Stimulated activated memory B cell treated with anti-CD40 and anti-IgM and Interleukin-4, amounts not matched to agents 10 μg/mL and 1 μg/mL and 100 μg/mL, for 72 hours (primary cell): ENCODE data around the gene SCN4A.
A peak's percentile ranks its signal among the peaks of the same experiment; 100 is the strongest.

Source experiments
- ATAC-seq: fragments of 150-1000 bp; cut with Tn5 transposase; 2 replicates; pipeline ENCODE4 v1.10.0; 2021
- H3K27ac Mint-ChIP-seq: one replicate; pipeline ENCODE4 v1.8.0; 2022; ENCODE audit warnings: mild to moderate bottlenecking, mixed read lengths
- H3K27me3 Mint-ChIP-seq: one replicate; pipeline ENCODE4 v1.8.0; 2022; ENCODE audit warnings: mixed read lengths
- H3K36me3 Mint-ChIP-seq: one replicate; pipeline ENCODE4 v1.8.0; 2022; ENCODE audit warnings: mixed read lengths
- H3K4me1 Mint-ChIP-seq: one replicate; pipeline ENCODE4 v1.8.0; 2022; ENCODE audit warnings: mixed read lengths
- H3K4me3 Mint-ChIP-seq: one replicate; pipeline ENCODE4 v1.8.0; 2022; ENCODE audit warnings: mild to moderate bottlenecking, moderate library complexity, mixed read lengths
- H3K9me3 Mint-ChIP-seq: one replicate; pipeline ENCODE4 v1.8.0; 2022; ENCODE audit warnings: mixed read lengths

The SCN4A gene

DNA sequence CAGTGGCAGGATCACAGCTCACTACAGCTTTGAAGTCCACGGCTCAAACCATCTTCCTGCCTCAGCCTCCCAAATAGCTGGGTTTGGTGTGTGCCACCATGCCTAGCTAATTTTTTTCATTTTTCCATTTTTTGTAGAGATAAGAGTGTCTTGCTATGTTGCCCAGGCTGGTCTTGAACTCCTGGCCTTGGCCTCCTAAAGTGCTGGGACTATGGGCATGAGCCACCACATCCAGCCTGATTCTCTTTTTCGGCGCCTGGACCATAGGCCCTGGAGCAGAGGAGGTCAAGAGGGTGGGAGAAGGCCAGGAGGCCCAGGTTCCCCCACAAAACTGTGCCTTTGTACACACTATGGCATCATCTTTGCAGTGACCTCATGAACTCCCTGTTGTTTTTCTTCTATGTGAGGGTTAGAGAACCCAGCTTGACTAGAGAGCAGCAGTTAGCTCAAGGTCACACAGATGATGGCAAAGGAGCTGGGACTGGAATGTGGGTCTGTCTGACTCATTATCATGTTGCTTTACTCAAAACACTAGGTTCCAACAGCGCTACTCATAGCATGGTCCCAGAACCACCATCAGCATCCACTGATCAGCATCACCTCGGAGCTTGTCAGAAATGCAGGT is 16.3 kb downstream of the SCN4A start:
- Mint-ChIP-seq H3K27me3 (no peaks in the 10 kb centered on the region), H3K27ac (peak overlapping the region; percentile 88), H3K9me3 (no peaks in the 10 kb centered on the region), H3K36me3 (no peaks in the 10 kb centered on the region), H3K4me1 (peaks cover 36% of the 10 kb centered on the region), H3K4me3 (no peak overlapping the region)
- ATAC-seq: no peak

DNA sequence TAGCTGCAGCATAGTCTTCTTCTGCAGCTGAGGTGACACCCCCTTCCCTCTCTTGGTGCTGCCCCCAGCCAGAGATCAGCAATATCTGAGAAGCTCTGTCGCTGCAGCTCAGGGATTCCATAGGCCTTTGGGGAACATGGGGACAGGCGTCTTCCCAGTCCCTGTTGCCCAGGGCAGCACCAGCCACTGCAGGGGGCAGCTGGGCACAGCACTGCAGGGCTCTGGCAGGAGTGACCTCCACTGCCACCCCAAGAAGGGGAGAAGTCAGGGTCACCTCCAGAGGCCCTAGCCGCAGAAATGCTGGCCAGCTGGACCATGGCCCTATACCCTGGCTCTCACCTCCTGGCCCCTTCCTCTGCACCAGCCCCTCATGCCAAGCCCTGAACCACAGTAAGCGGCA is 16.9 kb downstream of the SCN4A start:
- H3K27ac Mint-ChIP-seq: peak overlapping the region; percentile 88
- H3K9me3 Mint-ChIP-seq: no peaks in the 10 kb centered on the region
- no peak for ATAC-seq
- no peak overlapping the region for H3K4me3 Mint-ChIP-seq
- H3K4me1 Mint-ChIP-seq: peaks cover 35% of the 10 kb centered on the region
- no peaks in the 10 kb centered on the region for H3K27me3 Mint-ChIP-seq
- H3K36me3 Mint-ChIP-seq: no peaks in the 10 kb centered on the region

DNA sequence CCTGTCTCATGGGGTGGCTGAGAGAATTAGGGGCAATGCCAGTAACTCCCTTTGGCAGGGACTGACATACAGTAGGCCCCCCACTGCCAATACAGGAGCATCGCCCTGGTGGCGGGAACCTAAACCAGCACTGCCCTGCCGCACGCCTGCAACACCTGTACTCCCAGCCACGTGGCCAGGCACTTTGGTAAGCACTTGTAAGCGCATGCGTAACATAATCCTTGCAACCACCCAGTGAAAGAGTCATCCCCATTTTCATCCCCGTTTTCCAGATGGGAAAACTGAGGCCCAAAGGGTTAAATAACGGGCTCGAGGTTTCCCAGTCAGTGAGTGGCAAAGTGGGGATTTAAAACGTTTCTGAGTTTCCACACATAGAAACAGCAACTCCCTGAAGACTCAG is 17.5 kb downstream of the SCN4A start:
- Mint-ChIP-seq H3K9me3 (no peaks in the 10 kb centered on the region), H3K36me3 (no peaks in the 10 kb centered on the region), H3K4me1 (peaks cover 36% of the 10 kb centered on the region), H3K27me3 (no peaks in the 10 kb centered on the region), H3K27ac (peak overlapping the region; percentile 88), H3K4me3 (no peak overlapping the region)
- no peak for ATAC-seq

- Mint-ChIP-seq H3K27ac (peak overlapping the region; percentile 88), H3K9me3 (no peaks in the 10 kb centered on the region), H3K4me1 (peaks cover 39% of the 10 kb centered on the region), H3K36me3 (no peaks in the 10 kb centered on the region), H3K4me3 (peak overlapping the region; percentile 68), H3K27me3 (no peaks in the 10 kb centered on the region)
- ATAC-seq: peak; percentile 84
Observed at GRCh38 chr17:63954402-63955063, 18.2 kb downstream of the SCN4A start.

- no peak for ATAC-seq
- Mint-ChIP-seq H3K27me3 (no peaks in the 10 kb centered on the region), H3K27ac (peak overlapping the region; percentile 30), H3K9me3 (no peaks in the 10 kb centered on the region), H3K4me3 (no peak overlapping the region), H3K36me3 (no peaks in the 10 kb centered on the region), H3K4me1 (peaks cover 59% of the 10 kb centered on the region)
Observed at GRCh38 chr17:63950940-63951907, 21.5 kb downstream of the SCN4A start.

- ATAC-seq: no peak
- Mint-ChIP-seq H3K9me3 (no peaks in the 10 kb centered on the region), H3K27ac (peak overlapping the region; percentile 42), H3K27me3 (no peaks in the 10 kb centered on the region), H3K4me3 (no peak overlapping the region), H3K36me3 (no peaks in the 10 kb centered on the region), H3K4me1 (peaks cover 70% of the 10 kb centered on the region)
Observed at GRCh38 chr17:63949576-63950250, 23.0 kb downstream of the SCN4A start.

DNA sequence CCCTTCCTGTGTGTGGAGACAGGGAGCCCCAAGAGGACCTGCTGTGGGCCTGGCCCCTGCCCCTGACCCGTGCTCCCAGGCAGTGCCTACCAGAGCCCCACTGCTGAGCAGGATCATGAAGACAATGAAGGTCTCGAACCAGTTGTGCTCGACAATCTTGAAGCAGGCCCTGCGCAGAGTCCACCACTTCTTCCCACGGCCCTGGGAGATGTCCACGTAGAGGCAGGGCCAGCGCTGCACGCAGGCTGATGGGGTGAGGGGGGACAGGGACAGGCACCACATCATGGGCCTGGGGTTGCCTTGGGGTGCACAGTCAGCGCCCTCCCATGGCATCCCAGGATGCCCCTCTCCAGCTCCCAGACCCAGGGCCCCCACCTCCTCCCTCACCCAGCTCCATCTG is 24.2 kb downstream of the SCN4A start:
- Mint-ChIP-seq H3K4me1 (peaks cover 70% of the 10 kb centered on the region), H3K9me3 (no peaks in the 10 kb centered on the region), H3K27me3 (no peaks in the 10 kb centered on the region), H3K27ac (peak overlapping the region; percentile 12), H3K36me3 (no peaks in the 10 kb centered on the region), H3K4me3 (no peak overlapping the region)
- no peak for ATAC-seq

DNA sequence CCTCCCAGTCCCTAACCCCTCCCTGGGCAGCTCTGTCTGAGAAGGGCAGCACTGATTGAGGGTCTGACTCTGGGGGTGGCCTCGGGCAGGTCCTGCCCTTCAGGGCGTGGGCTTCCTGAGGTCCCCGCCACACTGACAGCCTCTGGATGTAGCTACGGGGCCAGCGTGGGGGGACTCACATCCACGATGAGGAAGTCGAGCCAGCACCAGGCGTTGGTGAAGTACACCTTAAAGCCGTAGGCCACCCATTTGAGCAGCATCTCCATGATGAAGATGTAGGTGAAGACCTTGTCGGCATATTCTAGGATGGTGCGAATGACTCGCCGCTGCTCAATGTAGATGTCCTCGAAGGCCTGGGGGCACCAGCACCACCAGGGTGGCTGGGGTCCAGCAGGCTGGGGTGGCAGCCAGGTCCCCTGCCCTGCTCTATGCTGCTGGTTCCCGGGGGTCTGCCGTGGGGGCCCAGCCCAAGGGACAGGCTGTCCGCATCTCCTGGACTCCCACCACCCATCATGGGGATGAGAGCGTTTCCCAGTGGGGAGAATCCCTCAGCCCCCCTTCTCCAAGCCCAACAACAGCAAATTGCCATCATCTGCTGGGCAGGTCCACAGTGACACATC is 24.9 kb downstream of the SCN4A start:
- H3K27ac Mint-ChIP-seq: peak overlapping the region; percentile 94
- H3K4me1 Mint-ChIP-seq: peaks cover 70% of the 10 kb centered on the region
- no peaks in the 10 kb centered on the region for H3K9me3 Mint-ChIP-seq
- no peaks in the 10 kb centered on the region for H3K27me3 Mint-ChIP-seq
- H3K4me3 Mint-ChIP-seq: no peak overlapping the region
- ATAC-seq: no peak
- peaks cover 2% of the 10 kb centered on the region for H3K36me3 Mint-ChIP-seq

DNA sequence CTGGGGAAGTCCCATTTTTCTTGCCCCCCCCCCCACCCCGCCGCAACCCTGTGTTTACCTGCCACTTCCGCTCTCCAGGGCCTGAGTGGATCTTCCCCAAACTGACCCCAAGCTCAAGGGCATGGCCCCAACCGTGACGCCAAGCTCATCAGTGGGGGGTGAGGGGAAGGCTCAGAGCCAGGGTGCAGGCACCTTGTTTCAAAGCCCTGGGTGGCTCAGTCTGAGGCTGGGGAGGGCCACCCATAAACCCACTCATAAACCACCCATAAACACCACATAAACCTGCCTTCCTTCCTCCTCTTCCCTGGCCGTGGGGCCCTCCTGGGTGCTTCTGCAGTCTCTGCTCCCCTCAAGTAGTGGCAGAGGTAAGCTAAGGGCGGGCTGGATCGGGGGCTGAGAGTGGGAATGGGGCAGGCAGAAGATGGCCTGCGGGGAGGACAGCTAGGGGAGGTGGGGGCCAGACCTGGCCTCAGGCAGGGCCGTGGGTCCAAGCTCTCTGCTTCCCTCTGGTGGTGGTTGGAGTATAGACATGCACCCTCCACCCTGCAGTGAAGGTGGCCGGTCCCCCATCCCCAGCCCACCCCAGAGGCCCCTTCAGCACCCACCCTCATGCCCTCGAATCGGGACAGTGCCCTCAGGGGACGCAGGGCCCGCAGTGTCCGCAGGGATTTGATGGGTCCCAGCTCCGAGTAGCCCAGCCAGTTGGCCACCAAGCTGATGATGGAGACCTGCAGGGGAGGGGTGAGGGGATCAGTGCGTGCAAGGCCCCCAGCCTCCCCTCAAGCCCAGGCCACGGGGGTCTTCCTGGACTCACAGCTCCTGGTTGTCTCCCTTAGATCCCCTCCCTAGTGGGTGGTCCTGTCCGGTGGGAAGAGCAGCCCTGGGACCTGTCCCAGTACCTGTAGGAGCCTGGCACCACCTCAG is 26.0 kb downstream of the SCN4A start:
- Mint-ChIP-seq H3K27me3 (no peaks in the 10 kb centered on the region), H3K4me1 (peaks cover 73% of the 10 kb centered on the region), H3K36me3 (peaks cover 10% of the 10 kb centered on the region), H3K27ac (peak overlapping the region; percentile 94), H3K4me3 (peak overlapping the region; percentile 88), H3K9me3 (no peaks in the 10 kb centered on the region)
- ATAC-seq: peak; percentile 88

DNA sequence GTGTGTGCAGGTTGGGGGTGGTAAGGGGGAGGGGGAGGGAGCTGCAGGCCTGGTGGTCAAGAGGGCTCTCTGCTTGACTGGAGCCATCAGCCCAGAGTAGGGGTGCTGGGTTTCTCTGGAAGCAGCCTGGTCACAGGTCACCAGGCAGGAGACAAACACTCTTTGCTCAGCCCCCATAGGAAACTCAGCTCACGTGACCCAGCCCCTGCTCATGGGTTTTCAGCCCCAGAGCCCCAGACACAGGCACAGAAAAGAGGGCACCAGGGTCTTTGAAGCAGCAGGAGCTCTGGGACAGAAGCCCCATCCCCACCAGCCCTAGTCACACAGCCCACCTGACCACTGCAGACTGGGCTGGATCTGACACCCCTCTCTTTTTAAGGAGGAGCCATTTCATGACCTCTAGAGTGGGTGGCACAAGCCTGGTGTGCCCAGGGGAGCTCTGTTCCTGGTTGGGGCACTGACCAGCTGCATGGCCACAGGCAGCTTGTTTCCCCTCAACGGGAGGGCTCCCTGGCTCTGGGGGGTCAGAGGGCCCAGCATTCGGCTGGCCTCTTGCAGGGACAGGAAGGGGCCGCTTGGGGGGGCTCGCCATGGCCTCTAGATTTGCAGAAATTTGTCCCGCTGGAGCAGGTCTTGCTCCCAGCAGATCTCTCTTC is 26.8 kb downstream of the SCN4A start:
- Mint-ChIP-seq H3K27ac (peak overlapping the region; percentile 94), H3K27me3 (no peaks in the 10 kb centered on the region), H3K4me1 (peaks cover 72% of the 10 kb centered on the region)

DNA sequence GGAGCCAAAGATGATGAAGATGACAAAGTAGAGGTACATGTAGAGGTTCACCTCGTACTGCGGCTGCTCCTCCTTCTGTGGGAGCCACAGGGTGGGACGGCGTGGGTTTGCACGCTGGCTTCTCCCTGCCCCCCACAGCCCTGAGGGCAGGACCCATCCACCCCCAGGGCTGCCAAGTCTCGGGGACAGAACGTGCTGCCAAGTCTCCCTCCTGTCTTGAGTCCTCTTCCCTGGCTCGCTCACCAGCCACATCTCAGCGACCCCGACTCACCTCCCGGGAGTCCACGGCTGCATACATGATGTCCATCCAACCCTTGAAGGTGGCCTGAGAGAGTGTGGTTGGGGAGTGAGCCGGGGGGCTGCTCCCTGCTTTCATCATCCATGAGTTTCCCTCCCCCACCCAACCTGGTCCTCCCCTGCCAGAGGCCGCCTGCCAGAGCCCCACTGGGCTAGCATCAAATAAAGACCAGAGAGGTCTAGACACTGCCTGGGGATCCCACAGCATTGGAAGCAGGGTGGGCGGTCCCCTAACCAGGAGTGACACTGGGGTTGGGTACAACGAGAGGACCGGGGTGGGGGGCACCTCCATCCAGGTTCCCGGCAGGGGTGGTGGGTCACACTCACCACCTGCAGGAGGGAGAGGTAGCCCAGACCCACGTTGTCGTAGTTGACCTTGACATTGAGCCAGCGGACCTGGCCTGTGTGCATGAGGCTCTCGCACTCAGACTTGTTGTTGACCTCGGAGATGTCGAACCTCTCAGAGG is 27.8 kb downstream of the SCN4A start:
- H3K4me3 Mint-ChIP-seq: peak overlapping the region; percentile 88
- no peaks in the 10 kb centered on the region for H3K9me3 Mint-ChIP-seq
- H3K27me3 Mint-ChIP-seq: no peaks in the 10 kb centered on the region
- H3K36me3 Mint-ChIP-seq: peaks cover 15% of the 10 kb centered on the region
- peaks cover 72% of the 10 kb centered on the region for H3K4me1 Mint-ChIP-seq
- peak overlapping the region; percentile 94 for H3K27ac Mint-ChIP-seq
- ATAC-seq: no peak

More for the DNA sequence above, 26.8 kb downstream of the SCN4A start:
- Mint-ChIP-seq H3K9me3 (no peaks in the 10 kb centered on the region), H3K4me3 (peak overlapping the region; percentile 88), H3K36me3 (peaks cover 15% of the 10 kb centered on the region)
- peak; percentile 81 for ATAC-seq

GRCh38 chr17:63943745-63944144 is 29.0 kb downstream of the SCN4A start:
- H3K4me3 Mint-ChIP-seq: no peak overlapping the region
- H3K27ac Mint-ChIP-seq: peak overlapping the region; percentile 94
- H3K36me3 Mint-ChIP-seq: peaks cover 15% of the 10 kb centered on the region
- H3K9me3 Mint-ChIP-seq: no peaks in the 10 kb centered on the region
- H3K4me1 Mint-ChIP-seq: peaks cover 76% of the 10 kb centered on the region
- ATAC-seq: no peak
- no peaks in the 10 kb centered on the region for H3K27me3 Mint-ChIP-seq
